HCT116 (cell line): Measurements from ENCODE around the gene MPV17L2. TPM values are rescaled to one million over a fixed set of nuclear protein-coding genes. Genes with fewer than 3 reads are reported as not detected.

Experiments used
- ATAC-seq: fragments of 200-7000 bp; cut with Tn5 transposase; 2 replicates; pipeline ENCODE4 v1.9.1; 2020; ENCODE audit warnings: mild to moderate bottlenecking, moderate library complexity
- BruUV-seq: library from RNA; stranded (reverse); fragments of 400-500 nt; replicated peaks from 2 replicates; lab custom pipeline; 2021; lab: Mats Ljungman, UMichigan
- CTCF ChIA-PET: fragments of 300-600 bp; sonication (Branson Sonifier 250); formaldehyde crosslinking; loops from one replicate; lab custom pipeline; 2021; ENCODE audit warnings: antibody characterized with exemption; lab: Charles Lee
- POLR2A ChIA-PET: fragments of 300-600, 350-600 bp; sonication (Branson Sonifier 250); formaldehyde crosslinking; loops from one replicate; lab custom pipeline; 2021; ENCODE audit warnings: antibody characterized with exemption; lab: Charles Lee
- RAD21 ChIA-PET, 2 experiments: fragments of 300-600 bp; sonication (Branson Sonifier 250); formaldehyde crosslinking; loops; one replicate each; lab custom pipeline; 2023; ENCODE audit warnings: low total read pairs in 2 of 2; ENCODE audit not compliant: uncharacterized antibody in 2 of 2, unreplicated experiment in 2 of 2, low non-redundant PET in 1 of 2; lab: Charles Lee
- DNase-seq: peaks from one replicate; pipeline ENCODE4 v3.0.0-alpha.2; 2010; ENCODE audit warnings: low read depth, low spot score
- H2AFZ ChIP-seq: fragments of 200-600 bp; shearing (Covaris generic), sonication (generic); 2 replicates; pipeline ENCODE4 v1.6.1; 2017; ENCODE audit warnings: low read depth, mixed run types, mixed read lengths, antibody characterized with exemption, low read length; ENCODE audit not compliant: poor library complexity, severe bottlenecking
- H3K27ac ChIP-seq: 2 replicates; pipeline ENCODE4 v1.5.1; 2012; ENCODE audit warnings: low read depth, low read length
- H3K27me3 ChIP-seq: fragments of 200-600 bp; sonication (generic); 2 replicates; pipeline ENCODE4 v1.6.1; 2016; ENCODE audit warnings: mixed run types, low read length, mixed read lengths; ENCODE audit not compliant: insufficient read depth
- H3K36me3 ChIP-seq, 2 experiments: fragments of 200-500 bp in 1 of 2; fragments of 200-600 bp in 1 of 2; sonication (Bioruptor generic) in 1 of 2; sonication (generic) in 1 of 2; 2 replicates each; pipeline versions ENCODE4 v1.5.1 to v1.6.1; 2014 to 2016; ENCODE audit warnings: low read length in 2 of 2, inconsistent platforms in 1 of 2, mixed read lengths in 1 of 2, mixed run types in 1 of 2; ENCODE audit not compliant: insufficient read depth in 2 of 2, control insufficient read depth in 1 of 2
- H3K4me1 ChIP-seq, 2 experiments: fragments of 200-600 bp in 1 of 2; sonication (generic) in 1 of 2; 2 replicates each; pipeline versions ENCODE4 v1.5.1 to v1.6.1; 2012 to 2017; ENCODE audit warnings: low read length in 2 of 2, inconsistent platforms in 1 of 2, mild to moderate bottlenecking in 1 of 2, mixed read lengths in 1 of 2, mixed run types in 1 of 2, moderate library complexity in 1 of 2; ENCODE audit not compliant: insufficient read depth in 2 of 2, control insufficient read depth in 1 of 2
- H3K4me2 ChIP-seq: fragments of 200-600 bp; sonication (generic); 2 replicates; pipeline ENCODE4 v1.6.1; 2017; ENCODE audit warnings: mixed run types, low read length, mixed read lengths
- H3K4me3 ChIP-seq, 2 experiments: fragments of 200-600 bp in 1 of 2; sonication (generic) in 1 of 2; replicated peaks in 1 of 2; 2 replicates each; pipeline ENCODE4 v1.5.1; 2011 to 2016; ENCODE audit warnings: low read length in 2 of 2, control low read depth in 1 of 2, low read depth in 1 of 2, mild to moderate bottlenecking in 1 of 2, mixed read lengths in 1 of 2, mixed run types in 1 of 2
- H3K79me2 ChIP-seq: fragments of 200-600 bp; sonication (generic); 2 replicates; pipeline ENCODE4 v1.6.1; 2017; ENCODE audit warnings: mild to moderate bottlenecking, mixed run types, low read length, moderate library complexity, mixed read lengths; ENCODE audit not compliant: insufficient read depth
- H3K9ac ChIP-seq: fragments of 200-600 bp; sonication (generic); 2 replicates; pipeline ENCODE4 v1.6.1; 2016; ENCODE audit warnings: low read length, mixed read lengths
- H3K9me2 ChIP-seq: fragments of 200-600 bp; sonication (generic), shearing (Covaris generic); 2 replicates; pipeline ENCODE4 v1.6.1; 2017; ENCODE audit warnings: mixed run types, mild to moderate bottlenecking, moderate library complexity; ENCODE audit not compliant: insufficient read depth
- H3K9me3 ChIP-seq, 2 experiments: fragments of 200-500 bp in 1 of 2; fragments of 200-600 bp in 1 of 2; sonication (Bioruptor generic) in 1 of 2; sonication (generic) in 1 of 2; 2 replicates each; pipeline ENCODE4 v1.6.1; 2014 to 2017; ENCODE audit warnings: low read length in 2 of 2, mixed read lengths in 2 of 2, inconsistent platforms in 1 of 2, low read depth in 1 of 2, mild to moderate bottlenecking in 1 of 2, mixed run types in 1 of 2, moderate library complexity in 1 of 2; ENCODE audit not compliant: control insufficient read depth in 1 of 2, insufficient read depth in 1 of 2
- H4K20me1 ChIP-seq: fragments of 200-600 bp; sonication (generic), shearing (Covaris generic); 2 replicates; pipeline ENCODE4 v1.6.1; 2017; ENCODE audit warnings: mixed run types, mild to moderate bottlenecking, moderate library complexity; ENCODE audit not compliant: insufficient read depth
- JUND ChIP-seq: IDR thresholded peaks from 2 replicates; pipeline ENCODE4 v1.6.1; 2012
- POLR2A ChIP-seq: IDR thresholded peaks from 2 replicates; pipeline ENCODE4 v1.7.0; 2011; ENCODE audit warnings: borderline replicate concordance; ENCODE audit not compliant: insufficient read depth, insufficient read length; ENCODE audit errors: extremely low read depth
- SIN3A ChIP-seq: IDR thresholded peaks from 2 replicates; pipeline ENCODE4 v1.6.1; 2012; ENCODE audit warnings: low read depth
- SP1 ChIP-seq: IDR thresholded peaks from 2 replicates; pipeline ENCODE4 v1.6.1; 2012; ENCODE audit warnings: low read depth
- TCF7L2 ChIP-seq: IDR thresholded peaks from 2 replicates; pipeline ENCODE4 v1.7.0; 2011; ENCODE audit warnings: borderline replicate concordance, inconsistent platforms; ENCODE audit not compliant: insufficient read depth, insufficient read length; ENCODE audit errors: extremely low read depth
- YY1 ChIP-seq: IDR thresholded peaks from 2 replicates; pipeline ENCODE4 v1.6.1; 2011; ENCODE audit warnings: low read length, low read depth, moderate library complexity, mild to moderate bottlenecking; ENCODE audit not compliant: insufficient replicate concordance; ENCODE audit errors: extremely low read depth
- intact Hi-C: fragments of 100-400 bp; cut with micrococcal nuclease; formaldehyde crosslinking; loops from 2 replicates; pipeline ENCODE4 v1.10.0; 2022
- total RNA-seq: library from RNA; stranded (reverse); gene quantifications from one replicate; pipeline ENCODE4 v1.2.1, GENCODE V29; 2021; ENCODE audit not compliant: unreplicated experiment
- TF ChIP-seq, protein P1 (sequence below): IDR thresholded peaks from 2 replicates; pipeline ENCODE4 v1.6.1; 2012; ENCODE audit warnings: low read depth

Gene MPV17L2
- total RNA-seq, 1 experiment from 2014 or later = 18.7 TPM

DNA sequence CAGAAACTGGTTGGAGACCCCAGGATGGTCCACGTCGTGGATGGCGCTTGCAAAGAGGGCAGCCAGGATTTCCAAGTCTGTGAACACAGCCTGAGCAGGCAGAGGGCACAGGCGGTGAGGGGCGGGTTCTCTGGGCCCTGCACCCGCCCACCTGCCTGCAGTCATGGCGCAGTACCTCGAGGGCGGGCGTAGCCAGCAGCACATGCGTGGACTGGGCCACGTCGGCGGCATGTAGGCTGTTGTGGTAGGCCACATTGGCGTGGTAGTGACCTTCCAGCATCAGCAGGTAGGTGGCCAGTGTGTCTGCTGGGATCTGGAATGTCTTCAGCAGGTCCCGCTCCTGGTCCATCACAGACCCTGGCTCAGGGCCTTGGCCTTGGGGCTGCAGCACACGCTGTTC, 25.1 kb downstream of the MPV17L2 start:
- BruUV-seq = no TSS peak
- no peak for DNase-seq
- no peaks in the 10 kb centered on the region for H3K36me3 ChIP-seq
- no peak overlapping the region for H3K27ac ChIP-seq
- H3K79me2 ChIP-seq = no peaks in the 10 kb centered on the region
- no peaks in the 10 kb centered on the region for H3K9me2 ChIP-seq
- no peaks in the 10 kb centered on the region for H4K20me1 ChIP-seq
- POLR2A ChIA-PET = no interaction called here
- RAD21 ChIA-PET = no interaction called here
- no peaks in the 10 kb centered on the region for H3K27me3 ChIP-seq
- CTCF ChIA-PET = no interaction called here
- H3K9ac ChIP-seq = no peak overlapping the region
- no peak for TF ChIP-seq SIN3A
- no peak for TF ChIP-seq YY1
- TF ChIP-seq POLR2A = no peak
- TF ChIP-seq JUND = no peak
- TF ChIP-seq SP1 = no peak
- TF ChIP-seq TCF7L2 = no peak
- TF ChIP-seq, protein P1, sequence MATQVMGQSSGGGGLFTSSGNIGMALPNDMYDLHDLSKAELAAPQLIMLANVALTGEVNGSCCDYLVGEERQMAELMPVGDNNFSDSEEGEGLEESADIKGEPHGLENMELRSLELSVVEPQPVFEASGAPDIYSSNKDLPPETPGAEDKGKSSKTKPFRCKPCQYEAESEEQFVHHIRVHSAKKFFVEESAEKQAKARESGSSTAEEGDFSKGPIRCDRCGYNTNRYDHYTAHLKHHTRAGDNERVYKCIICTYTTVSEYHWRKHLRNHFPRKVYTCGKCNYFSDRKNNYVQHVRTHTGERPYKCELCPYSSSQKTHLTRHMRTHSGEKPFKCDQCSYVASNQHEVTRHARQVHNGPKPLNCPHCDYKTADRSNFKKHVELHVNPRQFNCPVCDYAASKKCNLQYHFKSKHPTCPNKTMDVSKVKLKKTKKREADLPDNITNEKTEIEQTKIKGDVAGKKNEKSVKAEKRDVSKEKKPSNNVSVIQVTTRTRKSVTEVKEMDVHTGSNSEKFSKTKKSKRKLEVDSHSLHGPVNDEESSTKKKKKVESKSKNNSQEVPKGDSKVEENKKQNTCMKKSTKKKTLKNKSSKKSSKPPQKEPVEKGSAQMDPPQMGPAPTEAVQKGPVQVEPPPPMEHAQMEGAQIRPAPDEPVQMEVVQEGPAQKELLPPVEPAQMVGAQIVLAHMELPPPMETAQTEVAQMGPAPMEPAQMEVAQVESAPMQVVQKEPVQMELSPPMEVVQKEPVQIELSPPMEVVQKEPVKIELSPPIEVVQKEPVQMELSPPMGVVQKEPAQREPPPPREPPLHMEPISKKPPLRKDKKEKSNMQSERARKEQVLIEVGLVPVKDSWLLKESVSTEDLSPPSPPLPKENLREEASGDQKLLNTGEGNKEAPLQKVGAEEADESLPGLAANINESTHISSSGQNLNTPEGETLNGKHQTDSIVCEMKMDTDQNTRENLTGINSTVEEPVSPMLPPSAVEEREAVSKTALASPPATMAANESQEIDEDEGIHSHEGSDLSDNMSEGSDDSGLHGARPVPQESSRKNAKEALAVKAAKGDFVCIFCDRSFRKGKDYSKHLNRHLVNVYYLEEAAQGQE = no peak
- no peaks in the 10 kb centered on the region for H3K9me3 ChIP-seq
- no peak overlapping the region for H3K4me2 ChIP-seq
- no peak overlapping the region for H3K4me3 ChIP-seq
- intact Hi-C loops = no loop called here
- H3K4me1 ChIP-seq = peaks cover 11 to 28% of the 10 kb centered on the region in 2 experiments
- no peak for ATAC-seq
- no peak overlapping the region for H2AFZ ChIP-seq
